ENCODE measurements around the gene FAU.

GRCh38 chr11:65113839-65114238 is 8.1 kb downstream of the FAU start:
- no peak for TF ChIP-seq POLR2AphosphoS5 (IDR thresholded peaks at IDR 0.05)
- TF ChIP-seq CTCF (IDR thresholded peaks at IDR 0.05), result no peak
- TF ChIP-seq EP300 (IDR thresholded peaks at IDR 0.05), result no peak
- TF ChIP-seq POLR2A (IDR thresholded peaks at IDR 0.05; ENCODE audit: low read depth), result no peak

All from esophagus muscularis mucosa (tissue), 4 donors.